Left renal pelvis (tissue), 4 donors: Measurements from ENCODE around the gene CACNA1I. TPM values are rescaled to one million over a fixed set of nuclear protein-coding genes. Genes with fewer than 3 reads are reported as not detected.

Experiments used
- DNase-seq, 4 donors: peaks; one replicate each; pipeline ENCODE4 v3.0.0-alpha.2; 2013; ENCODE audit warnings: low read depth in 4 of 4, low spot score in 3 of 4
- polyA plus RNA-seq, 4 donors: library from polyadenylated mRNA; unstranded; fragments of 120-200 nt; gene quantifications; one replicate each; pipeline ENCODE4 v1.2.1, GENCODE V29; 2013; ENCODE audit not compliant: insufficient read length in 4 of 4

Gene CACNA1I
- polyA plus RNA-seq, 4 donors, result 0.03 to 0.15 (median 0.07) TPM

- DNase-seq, result no peak
These were observed 25.1 kb downstream of the CACNA1I start for GRCh38 chr22:39595622-39596172.

DNA sequence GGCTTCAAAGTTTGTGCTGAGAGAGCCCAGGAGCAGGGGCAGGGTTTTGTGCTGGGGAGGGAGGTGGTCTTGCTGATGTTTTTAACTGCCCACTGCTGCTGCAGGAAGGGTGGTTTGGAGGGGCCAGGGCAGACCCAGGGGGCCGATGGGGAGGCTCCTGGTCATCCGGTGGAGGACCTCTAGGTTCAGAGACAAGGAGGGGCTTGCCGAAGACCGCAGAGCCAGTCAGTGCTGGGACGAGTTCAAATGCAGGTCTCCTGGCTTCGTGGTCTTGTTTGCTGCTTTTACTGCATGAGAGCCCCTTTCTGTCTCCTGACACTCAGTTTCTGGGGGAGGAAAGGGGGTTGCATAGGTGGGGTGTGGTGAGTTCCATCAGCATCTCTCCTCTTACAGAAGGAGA is 26.0 kb downstream of the CACNA1I start:
- DNase-seq, result no peak

DNA sequence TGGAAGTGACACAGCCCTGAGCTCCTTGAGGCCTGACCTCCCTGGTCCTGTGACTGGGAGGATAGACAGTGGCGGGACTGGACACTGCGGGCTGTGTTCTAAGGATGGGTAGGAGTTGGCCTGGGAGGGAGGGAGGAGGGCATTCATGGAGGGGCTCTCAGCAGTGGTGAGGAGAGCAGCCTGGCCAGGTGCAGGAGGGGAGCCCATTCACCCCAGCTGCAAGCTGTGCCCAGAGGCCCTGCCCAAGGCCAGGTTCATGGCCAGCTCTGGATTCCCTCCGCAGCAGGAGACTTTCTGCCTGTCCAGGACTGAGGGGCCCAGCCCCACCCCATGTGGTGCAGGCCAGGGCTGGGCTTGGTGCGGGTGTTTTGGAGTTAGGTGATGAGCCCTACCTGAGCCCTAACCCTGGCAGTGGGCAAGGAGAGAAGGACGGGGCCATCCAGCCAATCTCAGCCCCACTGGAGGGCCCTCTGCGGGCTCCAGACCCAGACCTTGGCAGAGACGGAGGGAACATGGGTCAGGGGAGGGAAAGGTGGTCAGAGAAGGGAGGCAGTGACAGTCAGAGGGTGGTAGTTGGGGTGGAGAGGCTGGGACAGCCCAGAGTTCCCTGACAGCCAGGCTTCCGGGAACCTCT is 26.8 kb downstream of the CACNA1I start:
- DNase-seq, result no peak

DNA sequence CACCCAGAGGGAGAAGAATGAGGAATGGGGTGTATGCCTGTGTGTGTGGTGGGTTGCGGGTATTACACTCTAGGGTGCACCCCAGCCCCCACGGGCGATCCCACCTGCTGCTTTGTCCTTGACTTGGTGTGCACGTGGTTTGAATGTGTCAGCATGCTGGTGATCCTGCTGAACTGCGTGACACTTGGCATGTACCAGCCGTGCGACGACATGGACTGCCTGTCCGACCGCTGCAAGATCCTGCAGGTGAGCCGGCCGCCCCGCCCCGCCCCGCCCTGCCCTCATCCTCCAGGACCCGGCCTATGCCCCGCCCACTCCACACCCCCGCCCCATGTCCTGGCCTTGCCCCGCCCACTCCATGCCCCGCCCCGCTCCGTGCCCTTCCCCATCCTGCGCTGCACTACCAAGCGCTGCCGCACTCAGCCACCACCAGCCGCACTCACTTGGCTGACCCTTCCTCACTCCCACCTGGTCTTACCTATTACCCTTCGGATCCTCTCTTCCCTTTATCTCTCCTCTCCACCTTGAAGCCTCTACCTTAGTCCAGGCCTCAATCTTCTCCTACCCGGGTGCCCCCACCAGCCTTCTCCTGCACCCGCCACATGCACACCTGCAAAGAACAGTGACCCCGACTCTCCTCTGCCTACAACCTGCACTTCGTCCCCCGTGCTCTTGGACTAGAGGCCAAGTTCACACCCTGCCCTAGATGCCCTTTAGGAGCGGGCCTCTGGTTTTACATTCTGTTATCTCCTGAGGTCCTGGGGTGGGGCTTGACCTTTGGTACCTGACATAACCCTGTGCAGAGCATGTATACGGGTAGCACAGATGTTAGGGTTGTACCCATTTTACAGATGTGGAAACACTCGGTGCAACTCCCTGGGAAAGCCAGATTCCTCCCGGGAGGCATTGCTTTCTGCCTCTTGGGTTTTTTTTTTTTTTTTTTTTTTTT is 27.7 kb downstream of the CACNA1I start:
- no peak for DNase-seq

- no peak for DNase-seq
These were observed 30.1 kb downstream of the CACNA1I start for GRCh38 chr22:39600491-39601179.

DNA sequence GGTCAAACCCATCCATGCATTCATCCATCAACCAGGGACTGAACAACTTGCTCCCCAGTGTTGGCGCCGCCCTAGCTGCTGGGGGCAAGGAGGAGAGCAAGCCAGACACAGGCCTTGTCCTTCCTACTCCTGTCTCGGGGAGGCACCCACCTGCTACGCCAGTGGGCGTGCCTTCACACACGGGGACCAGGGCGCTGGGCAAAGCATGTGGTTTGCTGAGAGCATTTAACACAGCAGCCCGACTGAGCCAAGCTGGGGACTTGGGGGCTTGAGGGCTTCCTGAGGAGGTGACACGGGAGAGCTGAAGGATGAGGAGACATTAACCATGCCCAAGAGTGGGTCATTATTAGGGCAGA is 30.6 kb downstream of the CACNA1I start:
- no peak for DNase-seq

DNA sequence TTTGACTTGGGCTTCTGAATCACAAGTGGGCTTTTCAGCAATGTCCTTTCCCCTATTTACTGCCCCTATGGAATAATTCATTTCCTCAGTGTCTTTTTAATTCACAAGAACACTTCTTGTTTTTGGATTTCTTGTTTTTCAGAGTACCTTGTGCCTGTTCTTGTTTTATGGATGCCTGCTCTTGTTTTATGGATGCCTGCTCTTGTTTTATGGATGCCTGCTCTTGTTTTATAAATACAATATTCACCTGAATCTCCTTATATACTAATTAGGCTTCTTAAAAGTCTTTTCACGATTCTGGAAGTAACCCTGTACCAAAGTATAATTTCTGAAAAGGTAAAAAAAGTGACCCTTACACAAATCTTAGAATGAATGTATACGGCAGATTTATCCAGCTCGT is 32.8 kb downstream of the CACNA1I start:
- DNase-seq, result no peak

- no peak for DNase-seq
These were observed 39.7 kb downstream of the CACNA1I start for GRCh38 chr22:39610246-39610645.

DNA sequence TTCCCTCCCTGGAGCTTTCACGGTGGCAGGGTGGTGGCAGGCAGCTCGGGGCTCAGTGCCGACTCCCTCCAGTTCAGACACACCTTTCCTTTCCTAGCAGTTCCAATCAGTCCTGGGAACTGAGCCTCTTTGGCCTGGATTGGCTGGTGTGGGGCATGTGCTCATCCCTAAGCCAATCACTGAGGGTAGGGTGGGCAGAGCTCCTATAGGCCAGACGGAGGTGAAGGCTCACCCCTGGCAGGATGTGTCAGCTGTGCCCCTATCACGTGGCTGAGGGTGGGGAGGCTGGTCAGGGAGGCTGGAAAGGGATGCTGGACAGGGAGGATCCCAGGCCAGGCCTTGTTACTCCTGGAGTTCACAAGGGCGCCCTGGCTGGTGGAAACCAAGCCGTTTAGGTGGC is 40.2 kb downstream of the CACNA1I start:
- no peak for DNase-seq

GRCh38 chr22:39611360-39611759 is 40.8 kb downstream of the CACNA1I start:
- DNase-seq, result no peak

- no peak for DNase-seq
These were observed 42.4 kb downstream of the CACNA1I start for GRCh38 chr22:39612811-39613548.

- DNase-seq, result no peak
These were observed 43.0 kb downstream of the CACNA1I start for GRCh38 chr22:39613549-39613921.

DNA sequence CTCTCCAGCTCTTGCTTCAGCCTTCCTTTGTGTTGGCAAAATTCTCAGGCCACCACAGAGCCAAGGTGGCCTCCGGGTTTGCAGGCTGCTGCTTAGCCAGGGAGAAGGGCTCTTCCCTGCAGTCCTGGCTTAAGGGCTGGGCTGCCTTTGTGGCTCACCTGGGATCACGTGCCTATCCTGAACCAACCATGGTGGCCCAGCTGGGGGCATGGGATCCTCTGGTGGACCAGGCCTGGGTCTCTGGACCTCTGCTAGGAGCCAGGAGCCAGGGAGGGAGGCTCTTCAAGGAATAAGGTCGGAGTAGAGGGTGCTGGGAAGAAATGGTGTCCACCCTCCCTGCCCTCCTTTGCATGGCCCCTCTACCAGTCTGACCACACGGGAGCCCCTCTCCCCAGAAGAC is 43.9 kb downstream of the CACNA1I start:
- no peak for DNase-seq

DNA sequence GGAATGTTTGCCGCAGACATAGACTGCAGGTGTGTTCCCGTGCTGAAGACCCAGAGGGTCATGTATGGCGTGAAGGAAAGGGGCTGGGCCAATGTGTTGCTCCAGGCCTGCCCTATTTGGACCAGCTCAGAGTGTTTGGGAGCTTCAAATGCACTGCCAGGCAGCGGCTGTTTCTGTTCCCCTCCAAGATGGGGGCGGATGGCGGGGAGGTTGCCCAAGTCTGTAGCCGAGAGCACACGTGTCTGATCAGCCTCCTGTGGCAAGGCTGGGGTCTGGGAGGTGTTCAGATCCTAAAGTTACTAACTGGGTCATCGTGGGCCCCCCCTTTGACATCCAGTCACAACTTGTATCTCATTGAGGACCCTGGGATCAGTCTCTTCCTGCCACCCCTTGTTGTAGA is 45.5 kb downstream of the CACNA1I start:
- no peak for DNase-seq

- no peak for DNase-seq
These were observed 46.2 kb downstream of the CACNA1I start for GRCh38 chr22:39616781-39617180.

DNA sequence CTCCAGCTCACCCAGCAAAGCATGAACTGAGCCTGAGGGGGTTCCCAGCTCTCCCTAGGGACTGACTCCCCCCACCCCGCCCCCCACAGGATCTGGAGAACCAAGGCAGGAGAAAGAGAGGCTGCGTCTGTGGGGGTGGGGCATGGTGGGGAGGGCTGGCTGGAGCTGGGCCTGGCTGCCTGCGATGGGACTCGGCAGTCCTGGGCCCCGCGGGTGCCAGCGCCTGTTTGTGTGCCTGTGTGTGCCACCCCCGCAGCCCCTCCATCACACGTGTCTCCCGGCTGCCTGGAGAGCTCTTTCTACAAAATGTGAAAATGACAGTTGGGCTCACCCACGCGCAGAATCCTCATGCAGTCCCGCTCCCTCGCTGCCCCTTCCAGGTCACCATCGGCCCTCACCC is 46.8 kb downstream of the CACNA1I start:
- DNase-seq, result no peak

GRCh38 chr22:39617970-39618757 is 47.6 kb downstream of the CACNA1I start:
- DNase-seq, result no peak

GRCh38 chr22:39618996-39619530 is 48.5 kb downstream of the CACNA1I start:
- no peak for DNase-seq

- no peak for DNase-seq
These were observed 50.6 kb downstream of the CACNA1I start for GRCh38 chr22:39620924-39621690.
